Chondrocyte (in vitro differentiated cells): ENCODE data around the gene ZNF518A. TPM values are rescaled to one million over a fixed set of nuclear protein-coding genes. Genes with fewer than 3 reads are reported as not detected.
"Not testable (repeated sequence)": the region's sequence is repeated elsewhere in the genome, so short reads cannot be mapped to it uniquely, and the experiment has no call there.

Source experiments
- DNase-seq: peaks from one replicate; pipeline ENCODE4 v3.0.0; 2021; ENCODE audit warnings: mixed read lengths, low spot score
- H3K27ac Mint-ChIP-seq: one replicate; pipeline ENCODE4 v1.8.0; 2021; ENCODE audit warnings: mild to moderate bottlenecking, moderate library complexity, mixed read lengths; ENCODE audit not compliant: unreplicated experiment
- H3K27me3 Mint-ChIP-seq: 2 replicates; pipeline ENCODE4 v1.8.0; 2021; ENCODE audit warnings: low read depth, mixed read lengths
- H3K36me3 Mint-ChIP-seq: 2 replicates; pipeline ENCODE4 v1.8.0; 2021; ENCODE audit warnings: low read depth, mixed read lengths
- H3K4me1 Mint-ChIP-seq: 2 replicates; pipeline ENCODE4 v1.8.0; 2021; ENCODE audit warnings: low read depth, mild to moderate bottlenecking, mixed read lengths
- H3K4me3 Mint-ChIP-seq: one replicate; pipeline ENCODE4 v1.8.0; 2021; ENCODE audit warnings: mild to moderate bottlenecking, moderate library complexity, mixed read lengths; ENCODE audit not compliant: unreplicated experiment
- H3K9me3 Mint-ChIP-seq: 2 replicates; pipeline ENCODE4 v1.8.0; 2021; ENCODE audit warnings: low read depth, mixed read lengths
- total RNA-seq: library from RNA; stranded (reverse); gene quantifications from 3 replicates; pipeline ENCODE4 v1.2.1, GENCODE V29; 2021
- TF ChIP-seq, protein P1 (sequence below): fragments of 200-600 bp; sonication (generic); IDR thresholded peaks from 2 replicates; pipeline ENCODE4 v1.5.0; 2021; ENCODE audit warnings: antibody characterized with exemption, mild to moderate bottlenecking, moderate library complexity

Gene ZNF518A
- total RNA-seq, 1 donor from 2014 or later, result 10.9 TPM

DNA sequence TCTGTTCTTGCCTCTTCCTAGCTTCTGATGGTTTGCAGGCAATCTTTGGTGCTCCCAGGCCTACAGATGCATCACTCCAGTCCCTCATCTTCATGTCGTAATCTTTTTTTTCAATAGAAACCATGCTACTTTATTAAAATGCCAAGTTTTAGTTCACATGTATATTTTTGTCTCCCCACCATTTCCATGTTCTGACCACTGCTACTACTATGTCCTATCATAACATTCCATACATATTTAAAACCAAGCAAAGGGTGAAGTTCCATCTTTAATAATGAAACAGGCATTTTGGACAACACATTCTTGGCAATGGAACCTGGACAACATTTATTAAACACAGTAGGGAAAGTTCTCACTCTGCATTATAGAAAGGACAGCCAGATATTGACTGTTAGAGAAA, 58.8 kb downstream of the ZNF518A start:
- H3K9me3 Mint-ChIP-seq, result peaks cover 12% of the 10 kb centered on the region
- peaks cover 24% of the 10 kb centered on the region for H3K4me1 Mint-ChIP-seq
- H3K27ac Mint-ChIP-seq, result peak overlapping the region; percentile 79
- H3K27me3 Mint-ChIP-seq, result no peaks in the 10 kb centered on the region
- no peak for DNase-seq
- peaks cover 8% of the 10 kb centered on the region for H3K36me3 Mint-ChIP-seq
- H3K4me3 Mint-ChIP-seq, result no peak overlapping the region
- TF ChIP-seq, protein P1, sequence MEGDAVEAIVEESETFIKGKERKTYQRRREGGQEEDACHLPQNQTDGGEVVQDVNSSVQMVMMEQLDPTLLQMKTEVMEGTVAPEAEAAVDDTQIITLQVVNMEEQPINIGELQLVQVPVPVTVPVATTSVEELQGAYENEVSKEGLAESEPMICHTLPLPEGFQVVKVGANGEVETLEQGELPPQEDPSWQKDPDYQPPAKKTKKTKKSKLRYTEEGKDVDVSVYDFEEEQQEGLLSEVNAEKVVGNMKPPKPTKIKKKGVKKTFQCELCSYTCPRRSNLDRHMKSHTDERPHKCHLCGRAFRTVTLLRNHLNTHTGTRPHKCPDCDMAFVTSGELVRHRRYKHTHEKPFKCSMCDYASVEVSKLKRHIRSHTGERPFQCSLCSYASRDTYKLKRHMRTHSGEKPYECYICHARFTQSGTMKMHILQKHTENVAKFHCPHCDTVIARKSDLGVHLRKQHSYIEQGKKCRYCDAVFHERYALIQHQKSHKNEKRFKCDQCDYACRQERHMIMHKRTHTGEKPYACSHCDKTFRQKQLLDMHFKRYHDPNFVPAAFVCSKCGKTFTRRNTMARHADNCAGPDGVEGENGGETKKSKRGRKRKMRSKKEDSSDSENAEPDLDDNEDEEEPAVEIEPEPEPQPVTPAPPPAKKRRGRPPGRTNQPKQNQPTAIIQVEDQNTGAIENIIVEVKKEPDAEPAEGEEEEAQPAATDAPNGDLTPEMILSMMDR, result no peak

DNA sequence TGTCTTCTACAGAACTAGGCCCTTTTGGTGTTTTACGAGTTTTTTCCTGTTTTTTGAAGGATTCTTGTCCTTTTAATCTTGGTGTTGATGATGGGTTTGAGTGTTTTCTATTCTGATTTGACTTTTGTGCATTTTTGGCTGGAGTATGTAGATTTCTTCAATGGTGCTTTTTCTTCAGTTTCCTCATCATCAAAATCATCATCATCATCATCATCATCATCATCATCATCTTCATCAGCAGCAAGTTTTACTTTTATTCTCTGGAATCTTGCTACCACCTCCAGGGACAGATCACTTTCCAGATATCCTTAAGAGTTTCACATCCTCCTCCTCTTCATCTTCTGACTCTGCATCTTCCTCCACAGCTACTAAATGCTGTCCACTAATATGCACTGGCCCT, 59.4 kb downstream of the ZNF518A start:
- H3K36me3 Mint-ChIP-seq, H3K27me3 Mint-ChIP-seq, H3K9me3 Mint-ChIP-seq, H3K4me3 Mint-ChIP-seq, DNase-seq: not testable (repeated sequence)
- peak overlapping the region; percentile 79 for H3K27ac Mint-ChIP-seq
- peaks cover 24% of the 10 kb centered on the region for H3K4me1 Mint-ChIP-seq

DNA sequence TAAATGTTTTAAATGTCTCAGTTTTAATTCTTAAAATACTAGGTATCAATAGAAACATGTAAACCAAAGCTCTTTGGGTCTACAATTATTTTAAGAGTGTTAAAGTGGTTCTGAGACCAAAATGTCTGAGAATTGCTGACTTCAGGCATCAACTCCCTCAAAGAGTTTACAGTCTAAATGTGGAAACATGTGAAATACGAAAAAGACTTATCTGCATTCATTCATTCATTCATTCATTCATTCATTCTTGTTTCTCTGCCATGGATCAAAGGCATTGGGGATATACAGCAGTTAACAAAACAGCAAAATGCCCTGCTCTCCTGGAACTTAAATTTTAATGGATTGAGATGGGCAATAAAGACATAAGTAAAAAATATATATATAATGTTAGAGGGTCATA, 71.4 kb downstream of the ZNF518A start:
- Mint-ChIP-seq H3K36me3 (no peaks in the 10 kb centered on the region), H3K9me3 (no peaks in the 10 kb centered on the region), H3K27ac (no peak overlapping the region), H3K4me1 (no peaks in the 10 kb centered on the region), H3K4me3 (no peak overlapping the region), H3K27me3 (peaks cover 5% of the 10 kb centered on the region)
- TF ChIP-seq, protein P1, result no peak
- no peak for DNase-seq

DNA sequence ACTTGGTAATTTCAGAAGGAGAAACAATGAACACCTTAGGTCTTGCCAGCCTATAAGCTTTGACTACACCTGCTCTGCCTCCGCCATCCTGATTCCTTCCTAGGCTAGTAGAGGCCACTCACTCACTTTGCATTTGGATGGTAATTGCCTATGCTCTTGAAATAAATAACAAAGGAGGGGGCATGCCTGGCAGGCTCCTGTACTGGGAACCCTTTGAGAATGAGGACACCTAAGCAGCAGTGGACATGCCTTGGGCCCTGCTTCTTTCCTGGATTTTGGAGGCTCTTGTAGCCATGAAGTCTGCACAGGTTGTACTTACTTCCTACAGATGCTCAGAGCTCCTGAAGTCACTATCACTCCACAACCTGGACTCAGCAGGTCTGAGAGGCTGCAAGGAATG, 75.5 kb downstream of the ZNF518A start:
- H3K27ac Mint-ChIP-seq, result no peak overlapping the region
- peaks cover 6% of the 10 kb centered on the region for H3K27me3 Mint-ChIP-seq
- no peak overlapping the region for H3K4me3 Mint-ChIP-seq
- no peaks in the 10 kb centered on the region for H3K9me3 Mint-ChIP-seq
- no peaks in the 10 kb centered on the region for H3K36me3 Mint-ChIP-seq
- TF ChIP-seq, protein P1, result no peak
- H3K4me1 Mint-ChIP-seq, result no peaks in the 10 kb centered on the region
- DNase-seq, result no peak

DNA sequence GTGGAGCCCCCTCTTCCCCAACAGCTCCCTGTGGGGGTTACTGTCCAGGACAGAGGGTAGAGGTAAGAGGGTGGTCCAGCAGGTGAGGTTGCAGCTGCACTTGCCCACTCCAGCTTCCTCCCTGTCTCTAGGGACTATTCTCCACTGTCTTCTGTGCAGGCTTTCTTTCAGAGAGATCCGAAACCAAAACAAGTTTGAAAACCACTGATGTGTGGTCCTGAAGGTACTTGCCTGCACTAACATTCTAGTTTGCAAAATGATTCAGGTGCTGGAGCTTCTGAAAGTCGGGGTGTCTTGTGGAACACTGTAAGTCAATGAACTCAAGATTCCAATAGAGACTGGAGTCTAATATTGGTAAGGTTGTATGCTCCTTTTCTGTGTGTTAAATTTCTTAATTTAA, 78.2 kb downstream of the ZNF518A start:
- DNase-seq, result no peak
- Mint-ChIP-seq H3K27me3 (peaks cover 6% of the 10 kb centered on the region), H3K9me3 (no peaks in the 10 kb centered on the region), H3K4me3 (no peak overlapping the region), H3K36me3 (no peaks in the 10 kb centered on the region), H3K27ac (no peak overlapping the region), H3K4me1 (no peaks in the 10 kb centered on the region)
- TF ChIP-seq, protein P1, result no peak

DNA sequence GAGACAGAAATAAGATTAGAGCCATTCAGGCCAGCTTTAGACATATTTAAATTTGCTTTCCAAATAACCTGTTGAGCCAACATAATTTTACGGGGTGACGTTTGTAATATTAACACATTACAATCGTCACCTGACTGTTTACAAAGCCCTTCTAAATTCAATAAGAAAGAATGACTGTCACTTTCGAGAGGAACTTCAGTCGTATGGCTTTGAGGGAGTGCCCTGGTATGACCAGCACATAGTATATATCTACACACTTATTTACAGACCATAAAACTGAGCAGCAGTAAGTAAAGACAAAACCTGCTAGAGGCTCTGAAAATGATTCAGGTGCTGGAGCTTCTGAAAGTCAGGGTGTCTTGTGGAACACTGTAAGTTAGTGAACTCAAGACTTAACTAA, 78.8 kb downstream of the ZNF518A start:
- no peaks in the 10 kb centered on the region for H3K36me3 Mint-ChIP-seq
- TF ChIP-seq, protein P1, result no peak
- no peaks in the 10 kb centered on the region for H3K4me1 Mint-ChIP-seq
- peaks cover 6% of the 10 kb centered on the region for H3K27me3 Mint-ChIP-seq
- no peak overlapping the region for H3K4me3 Mint-ChIP-seq
- DNase-seq, result no peak
- H3K27ac Mint-ChIP-seq, result no peak overlapping the region
- no peaks in the 10 kb centered on the region for H3K9me3 Mint-ChIP-seq
